Upper lobe of left lung (tissue), 4 donors: ENCODE results near the gene STK17B.

Experiments
- CTCF ChIP-seq, 6 experiments: fragments of 450-650 bp in 4 of 6; fragments of 200-600 bp in 2 of 6; sonication (generic) in 2 of 6; IDR thresholded peaks; one replicate each; pipeline ENCODE4 v1.5.1; 2016 to 2019; ENCODE audit warnings: antibody characterized with exemption in 6 of 6
- EP300 ChIP-seq, 4 donors: sonication (generic); formaldehyde crosslinking; IDR thresholded peaks; one replicate each; pipeline ENCODE4 v1.5.1; 2017; ENCODE audit warnings: antibody characterized with exemption in 4 of 4, control low read depth in 2 of 4
- POLR2A ChIP-seq, 4 donors: fragments of 450-650 bp; IDR thresholded peaks; one replicate each; pipeline ENCODE4 v1.5.1; 2016 to 2017; ENCODE audit warnings: antibody characterized with exemption in 4 of 4, mild to moderate bottlenecking in 2 of 4
- POLR2AphosphoS5 ChIP-seq, 2 donors: sonication (generic); formaldehyde crosslinking; IDR thresholded peaks; one replicate each; pipeline ENCODE4 v1.5.1; 2017; ENCODE audit warnings: antibody characterized with exemption in 2 of 2

GRCh38 chr2:196103626-196104025 is 67.8 kb downstream of the STK17B start:
- TF ChIP-seq POLR2A (IDR thresholded peaks at IDR 0.05) (no peak), POLR2AphosphoS5 (IDR thresholded peaks at IDR 0.05) (no peak), CTCF (IDR thresholded peaks at IDR 0.05) (no peak), EP300 (IDR thresholded peaks at IDR 0.05) (no peak)
